IMR-90 (cell line): ENCODE results near the gene ZNF362.

Experiments used
- BHLHE40 ChIP-seq: fragments of 150-350 bp; IDR thresholded peaks from 2 replicates; pipeline ENCODE4 v1.6.1; 2016; ENCODE audit warnings: mild to moderate bottlenecking, low read depth, low read length
- CTCF ChIP-seq: conservative IDR thresholded peaks from 2 replicates; pipeline ENCODE4 v1.5.1; 2012; ENCODE audit warnings: mild to moderate bottlenecking, low read depth, low read length, improper control_type of control experiment
- POLR2A ChIP-seq: IDR thresholded peaks from 2 replicates; pipeline ENCODE4 v1.6.1; 2012; ENCODE audit warnings: mild to moderate bottlenecking, low read depth, low read length
- RAD21 ChIP-seq: IDR thresholded peaks from 2 replicates; pipeline ENCODE4 v1.6.1; 2012; ENCODE audit warnings: low read length, improper control_type of control experiment
- RCOR1 ChIP-seq: IDR thresholded peaks from 2 replicates; pipeline ENCODE4 v1.6.1; 2012; ENCODE audit warnings: mild to moderate bottlenecking, low read length, improper control_type of control experiment; ENCODE audit not compliant: insufficient replicate concordance
- RFX5 ChIP-seq: IDR thresholded peaks from 2 replicates; pipeline ENCODE4 v1.8.0; 2012; ENCODE audit warnings: low read depth, mild to moderate bottlenecking, low read length, moderate library complexity
- SMC3 ChIP-seq: fragments of 150-350 bp; IDR thresholded peaks from 2 replicates; pipeline ENCODE4 v1.6.1; 2016; ENCODE audit warnings: low read depth, mild to moderate bottlenecking, antibody characterized with exemption, low read length, moderate library complexity
- USF2 ChIP-seq: fragments of 150-350 bp; IDR thresholded peaks from 2 replicates; pipeline ENCODE4 v1.6.1; 2017; ENCODE audit warnings: mild to moderate bottlenecking, antibody characterized with exemption, low read length, low read depth

- TF ChIP-seq RFX5 (no peak), CTCF (no peak), POLR2A (no peak), BHLHE40 (no peak), RAD21 (no peak), RCOR1 (no peak), USF2 (no peak), SMC3 (no peak)
Observed at GRCh38 chr1:33273406-33273805, 17.1 kb downstream of the ZNF362 start.
